SK-N-SH treated with all-trans-retinoic acid at 6 μM for 48 hours (cell line): ENCODE data around the gene ANKHD1.

ENCODE experiments used
- ATAC-seq: fragments of 200-7000 bp; cut with Tn5 transposase; 3 replicates; pipeline ENCODE4 v1.9.1; 2020; ENCODE audit warnings: mild to moderate bottlenecking, moderate library complexity
- ARNTL ChIP-seq: fragments of 450-650 bp; formaldehyde crosslinking; IDR thresholded peaks from 2 replicates; pipeline ENCODE4 v1.5.0; 2020; ENCODE audit warnings: low read depth, mild to moderate bottlenecking, moderate library complexity, borderline replicate concordance
- BACH2 ChIP-seq: fragments of 250-450 bp; sonication (Bioruptor Pico); IDR thresholded peaks from 2 replicates; pipeline ENCODE4 v1.9.0; 2021; ENCODE audit warnings: mild to moderate bottlenecking, borderline replicate concordance
- CSDC2 ChIP-seq: fragments of 250-450 bp; sonication (Bioruptor Pico); IDR thresholded peaks from 2 replicates; pipeline ENCODE4 v1.5.0; 2020; ENCODE audit warnings: mild to moderate bottlenecking, moderate library complexity
- ESRRG ChIP-seq: fragments of 250-450 bp; sonication (Bioruptor Pico); IDR thresholded peaks from 2 replicates; pipeline ENCODE4 v1.6.1; 2021; ENCODE audit warnings: mild to moderate bottlenecking
- GLIS3 ChIP-seq: fragments of 250-450 bp; sonication (Bioruptor Pico); IDR thresholded peaks from 2 replicates; pipeline ENCODE4 v1.5.0; 2020; ENCODE audit warnings: mild to moderate bottlenecking, moderate library complexity
- ISL1 ChIP-seq: fragments of 250-450 bp; sonication (Bioruptor Pico); IDR thresholded peaks from 2 replicates; pipeline ENCODE4 v2.1.2; 2022; ENCODE audit warnings: mild to moderate bottlenecking, moderate library complexity
- OSR1 ChIP-seq: fragments of 250-450 bp; sonication (Bioruptor Pico); IDR thresholded peaks from 2 replicates; pipeline ENCODE4 v1.8.0; 2022; ENCODE audit warnings: moderate library complexity, mild to moderate bottlenecking, inconsistent platforms
- SNAI2 ChIP-seq: fragments of 250-450 bp; sonication (Bioruptor Pico); IDR thresholded peaks from 2 replicates; pipeline ENCODE4 v1.5.0; 2020; ENCODE audit warnings: mild to moderate bottlenecking, moderate library complexity
- TCF4 ChIP-seq: fragments of 250-450 bp; sonication (Bioruptor Pico); IDR thresholded peaks from 2 replicates; pipeline ENCODE4 v1.8.0; 2021; ENCODE audit warnings: mild to moderate bottlenecking, moderate library complexity, borderline replicate concordance
- TOX ChIP-seq: fragments of 250-450 bp; sonication (Bioruptor Pico); IDR thresholded peaks from 2 replicates; pipeline ENCODE4 v1.8.0; 2021; ENCODE audit warnings: mild to moderate bottlenecking, moderate library complexity, borderline replicate concordance
- ZC3H10 ChIP-seq: fragments of 250-450 bp; sonication (Bioruptor Pico); IDR thresholded peaks from 2 replicates; pipeline ENCODE4 v1.5.1; 2021; ENCODE audit warnings: mild to moderate bottlenecking, moderate library complexity
- ZFP3 ChIP-seq: fragments of 250-450 bp; sonication (Bioruptor Pico); IDR thresholded peaks from 2 replicates; pipeline ENCODE4 v1.5.0; 2020; ENCODE audit warnings: mild to moderate bottlenecking, moderate library complexity
- ZFP30 ChIP-seq: fragments of 450-650 bp; formaldehyde crosslinking; IDR thresholded peaks from 2 replicates; pipeline ENCODE4 v1.5.0; 2022; ENCODE audit warnings: mild to moderate bottlenecking, moderate library complexity
- ZNF565 ChIP-seq: fragments of 450-650 bp; formaldehyde crosslinking; conservative IDR thresholded peaks from 2 replicates; pipeline ENCODE4 v1.5.0; 2020; ENCODE audit warnings: low read depth, mild to moderate bottlenecking, moderate library complexity
- ZNF8 ChIP-seq: fragments of 450-650 bp; formaldehyde crosslinking; IDR thresholded peaks from 2 replicates; pipeline ENCODE4 v1.5.0; 2020; ENCODE audit warnings: mild to moderate bottlenecking, moderate library complexity
- TF ChIP-seq, protein P1 (sequence below): fragments of 250-450 bp; sonication (Bioruptor Pico); IDR thresholded peaks from 2 replicates; pipeline ENCODE4 v1.5.0; 2020; ENCODE audit warnings: mild to moderate bottlenecking, moderate library complexity
- TF ChIP-seq, protein P2 (sequence below): fragments of 250-450 bp; sonication (Bioruptor Pico); IDR thresholded peaks from 2 replicates; pipeline ENCODE4 v1.5.1; 2021; ENCODE audit warnings: mild to moderate bottlenecking, moderate library complexity
- TF ChIP-seq, protein P3 (sequence below): fragments of 250-450 bp; sonication (Bioruptor Pico); IDR thresholded peaks from 2 replicates; pipeline ENCODE4 v1.8.0; 2020; ENCODE audit warnings: mild to moderate bottlenecking, moderate library complexity, borderline replicate concordance
- TF ChIP-seq, protein P4 (sequence below): fragments of 250-450 bp; sonication (Bioruptor Pico); IDR thresholded peaks from 2 replicates; pipeline ENCODE4 v1.5.1; 2020; ENCODE audit warnings: low read depth, mild to moderate bottlenecking, moderate library complexity
- TF ChIP-seq, protein P5 (sequence below): fragments of 250-450 bp; sonication (Bioruptor Pico); IDR thresholded peaks from 2 replicates; pipeline ENCODE4 v1.8.0; 2021; ENCODE audit warnings: low read depth, mild to moderate bottlenecking, moderate library complexity, borderline replicate concordance

Gene ANKHD1

DNA sequence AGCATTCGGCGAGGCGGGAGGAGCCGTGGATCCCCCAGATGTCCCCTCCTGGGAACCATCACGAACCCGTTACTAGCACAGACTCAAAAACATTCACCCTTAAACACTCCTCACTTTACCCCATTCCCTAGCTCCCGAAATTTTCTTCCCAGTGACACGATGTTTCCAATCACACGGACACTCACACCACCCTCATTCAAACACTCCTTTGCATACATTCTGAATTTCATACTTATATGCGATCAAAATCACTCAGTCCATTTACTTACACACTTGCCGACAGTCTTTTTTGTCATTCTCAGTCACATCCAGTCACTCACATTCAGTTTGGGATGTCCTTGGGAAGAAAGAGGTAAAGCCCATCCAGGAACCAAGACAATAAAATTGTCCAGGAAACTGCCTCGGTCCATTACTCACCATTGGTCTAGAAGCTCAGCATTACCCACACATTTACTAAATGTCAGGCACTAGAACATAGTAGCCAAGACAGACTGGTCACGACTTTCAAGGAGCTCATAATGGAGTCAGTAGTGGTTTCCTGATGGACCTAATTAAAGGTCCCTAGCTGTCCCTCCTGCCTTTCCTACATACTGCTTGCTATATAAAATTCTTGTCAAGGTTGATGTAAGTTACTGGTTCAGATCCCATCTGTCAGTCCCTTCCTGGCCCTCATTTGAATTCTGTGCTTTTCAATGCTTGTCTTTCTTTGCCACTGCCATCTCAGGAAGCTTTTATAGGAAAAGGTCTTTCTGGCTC, 163.6 kb downstream of the ANKHD1 start:
- ATAC-seq = no peak; the same call in 2 of the 3 replicates
- TF ChIP-seq, protein P1, sequence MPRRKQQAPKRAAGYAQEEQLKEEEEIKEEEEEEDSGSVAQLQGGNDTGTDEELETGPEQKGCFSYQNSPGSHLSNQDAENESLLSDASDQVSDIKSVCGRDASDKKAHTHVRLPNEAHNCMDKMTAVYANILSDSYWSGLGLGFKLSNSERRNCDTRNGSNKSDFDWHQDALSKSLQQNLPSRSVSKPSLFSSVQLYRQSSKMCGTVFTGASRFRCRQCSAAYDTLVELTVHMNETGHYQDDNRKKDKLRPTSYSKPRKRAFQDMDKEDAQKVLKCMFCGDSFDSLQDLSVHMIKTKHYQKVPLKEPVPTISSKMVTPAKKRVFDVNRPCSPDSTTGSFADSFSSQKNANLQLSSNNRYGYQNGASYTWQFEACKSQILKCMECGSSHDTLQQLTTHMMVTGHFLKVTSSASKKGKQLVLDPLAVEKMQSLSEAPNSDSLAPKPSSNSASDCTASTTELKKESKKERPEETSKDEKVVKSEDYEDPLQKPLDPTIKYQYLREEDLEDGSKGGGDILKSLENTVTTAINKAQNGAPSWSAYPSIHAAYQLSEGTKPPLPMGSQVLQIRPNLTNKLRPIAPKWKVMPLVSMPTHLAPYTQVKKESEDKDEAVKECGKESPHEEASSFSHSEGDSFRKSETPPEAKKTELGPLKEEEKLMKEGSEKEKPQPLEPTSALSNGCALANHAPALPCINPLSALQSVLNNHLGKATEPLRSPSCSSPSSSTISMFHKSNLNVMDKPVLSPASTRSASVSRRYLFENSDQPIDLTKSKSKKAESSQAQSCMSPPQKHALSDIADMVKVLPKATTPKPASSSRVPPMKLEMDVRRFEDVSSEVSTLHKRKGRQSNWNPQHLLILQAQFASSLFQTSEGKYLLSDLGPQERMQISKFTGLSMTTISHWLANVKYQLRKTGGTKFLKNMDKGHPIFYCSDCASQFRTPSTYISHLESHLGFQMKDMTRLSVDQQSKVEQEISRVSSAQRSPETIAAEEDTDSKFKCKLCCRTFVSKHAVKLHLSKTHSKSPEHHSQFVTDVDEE (CRISPR knock-in tag) = no peak
- TF ChIP-seq ESRRG (CRISPR knock-in tag) = no peak
- no peak for TF ChIP-seq GLIS3 (CRISPR knock-in tag)
- no peak for TF ChIP-seq ZFP3
- no peak for TF ChIP-seq ZC3H10 (CRISPR knock-in tag)
- TF ChIP-seq, protein P2, sequence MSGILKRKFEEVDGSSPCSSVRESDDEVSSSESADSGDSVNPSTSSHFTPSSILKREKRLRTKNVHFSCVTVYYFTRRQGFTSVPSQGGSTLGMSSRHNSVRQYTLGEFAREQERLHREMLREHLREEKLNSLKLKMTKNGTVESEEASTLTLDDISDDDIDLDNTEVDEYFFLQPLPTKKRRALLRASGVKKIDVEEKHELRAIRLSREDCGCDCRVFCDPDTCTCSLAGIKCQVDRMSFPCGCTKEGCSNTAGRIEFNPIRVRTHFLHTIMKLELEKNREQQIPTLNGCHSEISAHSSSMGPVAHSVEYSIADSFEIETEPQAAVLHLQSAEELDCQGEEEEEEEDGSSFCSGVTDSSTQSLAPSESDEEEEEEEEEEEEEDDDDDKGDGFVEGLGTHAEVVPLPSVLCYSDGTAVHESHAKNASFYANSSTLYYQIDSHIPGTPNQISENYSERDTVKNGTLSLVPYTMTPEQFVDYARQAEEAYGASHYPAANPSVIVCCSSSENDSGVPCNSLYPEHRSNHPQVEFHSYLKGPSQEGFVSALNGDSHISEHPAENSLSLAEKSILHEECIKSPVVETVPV (CRISPR knock-in tag) = no peak

DNA sequence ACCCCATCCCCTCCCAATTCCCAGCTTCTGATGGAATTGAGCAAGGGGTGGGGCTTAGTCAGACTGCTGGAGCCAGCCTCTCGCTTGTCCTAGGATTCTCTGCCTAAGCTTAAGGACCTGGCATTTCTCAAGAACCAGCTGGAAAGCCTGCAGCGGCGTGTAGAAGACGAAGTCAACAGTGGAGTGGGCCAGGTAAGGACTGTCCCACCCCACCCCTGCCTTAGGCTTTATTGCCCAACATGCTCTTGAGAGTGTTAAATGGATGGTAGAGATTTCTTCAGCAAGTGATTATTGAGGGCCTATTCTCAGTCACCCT, 164.1 kb downstream of the ANKHD1 start:
- TF ChIP-seq ZFP3 (no peak), ISL1 (no peak), OSR1 (CRISPR knock-in tag) (no peak), ARNTL (CRISPR knock-in tag) (no peak), ZNF565 (no peak)
- TF ChIP-seq, protein P3, sequence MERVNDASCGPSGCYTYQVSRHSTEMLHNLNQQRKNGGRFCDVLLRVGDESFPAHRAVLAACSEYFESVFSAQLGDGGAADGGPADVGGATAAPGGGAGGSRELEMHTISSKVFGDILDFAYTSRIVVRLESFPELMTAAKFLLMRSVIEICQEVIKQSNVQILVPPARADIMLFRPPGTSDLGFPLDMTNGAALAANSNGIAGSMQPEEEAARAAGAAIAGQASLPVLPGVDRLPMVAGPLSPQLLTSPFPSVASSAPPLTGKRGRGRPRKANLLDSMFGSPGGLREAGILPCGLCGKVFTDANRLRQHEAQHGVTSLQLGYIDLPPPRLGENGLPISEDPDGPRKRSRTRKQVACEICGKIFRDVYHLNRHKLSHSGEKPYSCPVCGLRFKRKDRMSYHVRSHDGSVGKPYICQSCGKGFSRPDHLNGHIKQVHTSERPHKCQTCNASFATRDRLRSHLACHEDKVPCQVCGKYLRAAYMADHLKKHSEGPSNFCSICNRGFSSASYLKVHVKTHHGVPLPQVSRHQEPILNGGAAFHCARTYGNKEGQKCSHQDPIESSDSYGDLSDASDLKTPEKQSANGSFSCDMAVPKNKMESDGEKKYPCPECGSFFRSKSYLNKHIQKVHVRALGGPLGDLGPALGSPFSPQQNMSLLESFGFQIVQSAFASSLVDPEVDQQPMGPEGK (CRISPR knock-in tag) = no peak
- no peak for ATAC-seq

DNA sequence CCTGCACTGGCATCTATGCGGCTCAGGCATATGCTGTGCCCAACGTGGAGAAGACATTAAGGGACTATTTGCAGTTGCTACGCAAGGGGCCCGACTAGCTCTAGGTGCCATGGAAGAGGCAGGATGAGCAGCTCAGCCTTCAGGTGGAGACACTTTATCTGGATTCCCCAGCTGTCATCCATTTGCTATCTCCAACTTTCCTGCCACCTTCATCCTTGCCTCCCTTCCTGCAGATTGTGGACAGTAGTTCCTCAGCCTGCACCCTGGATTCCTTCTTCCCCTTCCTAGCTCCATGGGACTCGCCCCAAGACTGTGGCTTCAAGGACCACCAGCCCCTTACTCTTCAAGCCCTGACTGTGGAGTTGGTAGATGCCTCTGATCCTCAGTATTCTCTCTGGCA, 165.0 kb downstream of the ANKHD1 start:
- TF ChIP-seq, protein P4, sequence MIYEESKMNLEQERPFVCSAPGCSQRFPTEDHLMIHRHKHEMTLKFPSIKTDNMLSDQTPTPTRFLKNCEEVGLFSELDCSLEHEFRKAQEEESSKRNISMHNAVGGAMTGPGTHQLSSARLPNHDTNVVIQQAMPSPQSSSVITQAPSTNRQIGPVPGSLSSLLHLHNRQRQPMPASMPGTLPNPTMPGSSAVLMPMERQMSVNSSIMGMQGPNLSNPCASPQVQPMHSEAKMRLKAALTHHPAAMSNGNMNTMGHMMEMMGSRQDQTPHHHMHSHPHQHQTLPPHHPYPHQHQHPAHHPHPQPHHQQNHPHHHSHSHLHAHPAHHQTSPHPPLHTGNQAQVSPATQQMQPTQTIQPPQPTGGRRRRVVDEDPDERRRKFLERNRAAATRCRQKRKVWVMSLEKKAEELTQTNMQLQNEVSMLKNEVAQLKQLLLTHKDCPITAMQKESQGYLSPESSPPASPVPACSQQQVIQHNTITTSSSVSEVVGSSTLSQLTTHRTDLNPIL (CRISPR knock-in tag) = no peak
- TF ChIP-seq TOX (CRISPR knock-in tag) = no peak
- no peak for TF ChIP-seq GLIS3 (CRISPR knock-in tag)
- TF ChIP-seq, protein P5, sequence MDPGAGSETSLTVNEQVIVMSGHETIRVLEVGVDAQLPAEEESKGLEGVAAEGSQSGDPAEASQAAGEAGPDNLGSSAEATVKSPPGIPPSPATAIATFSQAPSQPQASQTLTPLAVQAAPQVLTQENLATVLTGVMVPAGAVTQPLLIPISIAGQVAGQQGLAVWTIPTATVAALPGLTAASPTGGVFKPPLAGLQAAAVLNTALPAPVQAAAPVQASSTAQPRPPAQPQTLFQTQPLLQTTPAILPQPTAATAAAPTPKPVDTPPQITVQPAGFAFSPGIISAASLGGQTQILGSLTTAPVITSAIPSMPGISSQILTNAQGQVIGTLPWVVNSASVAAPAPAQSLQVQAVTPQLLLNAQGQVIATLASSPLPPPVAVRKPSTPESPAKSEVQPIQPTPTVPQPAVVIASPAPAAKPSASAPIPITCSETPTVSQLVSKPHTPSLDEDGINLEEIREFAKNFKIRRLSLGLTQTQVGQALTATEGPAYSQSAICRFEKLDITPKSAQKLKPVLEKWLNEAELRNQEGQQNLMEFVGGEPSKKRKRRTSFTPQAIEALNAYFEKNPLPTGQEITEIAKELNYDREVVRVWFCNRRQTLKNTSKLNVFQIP = no peak
- TF ChIP-seq ZC3H10 (CRISPR knock-in tag) = no peak
- no peak for TF ChIP-seq CSDC2 (CRISPR knock-in tag)
- TF ChIP-seq ZNF565 = no peak
- no peak for TF ChIP-seq ZNF8 (CRISPR knock-in tag)
- no peak for TF ChIP-seq BACH2 (CRISPR knock-in tag)
- TF ChIP-seq TCF4 (CRISPR knock-in tag) = no peak
- no peak for TF ChIP-seq SNAI2 (CRISPR knock-in tag)
- TF ChIP-seq ZFP30 (CRISPR knock-in tag) = no peak
- no peak for TF ChIP-seq ESRRG (CRISPR knock-in tag)
- TF ChIP-seq, protein P2 (CRISPR knock-in tag) = no peak

More for the DNA sequence above, 165.0 kb downstream of the ANKHD1 start:
- no peak for ATAC-seq
